ENCODE measurements around the gene MYH14. TPM values are rescaled to one million over a fixed set of nuclear protein-coding genes. Genes with fewer than 3 reads are reported as not detected.

MYH14 gene
- total RNA-seq (2021; fragmentation: NEBNext Ultra II Directional; extraction: Animal tissue kit (Norgen Biotek cat#: 25700)) = under 1 TPM in 1 of 6 experiments, not detected in 5; 0.09 TPM
- long read RNA-seq = 0 reads

DNA sequence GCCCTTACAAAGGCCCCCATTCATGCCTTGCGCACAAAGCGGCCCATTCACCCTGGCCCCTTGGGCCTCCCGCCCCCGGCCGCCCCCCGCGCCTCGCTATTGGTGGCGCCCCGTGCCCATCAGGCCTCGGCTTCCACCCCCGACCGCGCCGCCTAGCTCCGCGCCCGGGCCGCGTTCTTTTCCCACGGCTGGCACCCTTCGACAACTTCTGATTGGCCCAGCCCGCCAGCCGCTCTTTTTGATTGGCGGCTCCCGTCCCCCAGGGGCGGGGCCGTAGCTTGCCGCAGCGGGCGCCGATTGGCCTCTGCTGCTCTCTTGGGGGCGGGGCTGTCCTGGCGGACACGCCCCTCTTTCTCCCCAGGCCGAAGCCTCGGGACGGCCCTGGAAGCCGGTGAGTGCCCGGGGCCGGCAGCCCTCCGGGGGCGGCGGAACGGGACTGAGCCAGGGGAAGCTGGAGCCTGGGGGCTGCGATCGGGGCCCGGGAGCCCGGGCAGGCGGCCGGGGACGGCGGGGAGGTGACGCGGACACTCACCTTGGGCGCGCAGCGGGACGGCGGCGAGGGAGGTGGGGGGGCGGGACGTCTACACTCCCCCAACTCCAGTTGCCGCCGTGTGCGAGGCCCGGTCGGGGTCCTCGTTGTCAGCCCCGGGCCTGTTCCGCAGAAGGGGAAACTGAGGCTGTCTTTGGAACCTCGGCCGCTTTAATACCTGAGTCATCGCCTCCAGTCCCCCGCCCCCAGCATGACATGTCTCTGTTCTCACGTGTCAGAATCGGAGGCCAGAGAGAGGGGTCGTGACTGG lies at the start of gene MYH14:
Gene MYH14, plus strand, starts transcription at position 342 of the 800 bp plus-strand sequence. CDS start 6,744 bp downstream, outside the sequence.
- Mint-ChIP-seq H3K27me3 (ENCODE audit: insufficient read depth) (peaks cover 15% of the 10 kb centered on the region), H3K27ac (no peak within 1 kb of the TSS), H3K4me3 (no peak within 1 kb of the TSS), H3K4me1 (ENCODE audit: low read depth) (no peaks in the 10 kb centered on the region), H3K9me3 (no peaks in the 10 kb centered on the region), H3K36me3 (ENCODE audit: low read depth) (no peaks in the 10 kb centered on the region)
- TF ChIP-seq, protein P1, sequence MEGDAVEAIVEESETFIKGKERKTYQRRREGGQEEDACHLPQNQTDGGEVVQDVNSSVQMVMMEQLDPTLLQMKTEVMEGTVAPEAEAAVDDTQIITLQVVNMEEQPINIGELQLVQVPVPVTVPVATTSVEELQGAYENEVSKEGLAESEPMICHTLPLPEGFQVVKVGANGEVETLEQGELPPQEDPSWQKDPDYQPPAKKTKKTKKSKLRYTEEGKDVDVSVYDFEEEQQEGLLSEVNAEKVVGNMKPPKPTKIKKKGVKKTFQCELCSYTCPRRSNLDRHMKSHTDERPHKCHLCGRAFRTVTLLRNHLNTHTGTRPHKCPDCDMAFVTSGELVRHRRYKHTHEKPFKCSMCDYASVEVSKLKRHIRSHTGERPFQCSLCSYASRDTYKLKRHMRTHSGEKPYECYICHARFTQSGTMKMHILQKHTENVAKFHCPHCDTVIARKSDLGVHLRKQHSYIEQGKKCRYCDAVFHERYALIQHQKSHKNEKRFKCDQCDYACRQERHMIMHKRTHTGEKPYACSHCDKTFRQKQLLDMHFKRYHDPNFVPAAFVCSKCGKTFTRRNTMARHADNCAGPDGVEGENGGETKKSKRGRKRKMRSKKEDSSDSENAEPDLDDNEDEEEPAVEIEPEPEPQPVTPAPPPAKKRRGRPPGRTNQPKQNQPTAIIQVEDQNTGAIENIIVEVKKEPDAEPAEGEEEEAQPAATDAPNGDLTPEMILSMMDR (IDR thresholded peaks at IDR 0.05) = no peak
- no peak for DNase-seq

GRCh38 chr19:50154529-50154928 lies 48.9 kb upstream of the MYH14 start:
- no peaks in the 10 kb centered on the region for H3K4me1 Mint-ChIP-seq (ENCODE audit: low read depth)
- H3K4me3 Mint-ChIP-seq = no peak overlapping the region
- TF ChIP-seq, protein P1 (IDR thresholded peaks at IDR 0.05) = no peak
- H3K9me3 Mint-ChIP-seq = peaks cover 9% of the 10 kb centered on the region; the same call in 1 of the 2 replicates
- no peak overlapping the region for H3K27ac Mint-ChIP-seq
- peaks cover 8% of the 10 kb centered on the region; the same call in 1 of the 2 replicates for H3K27me3 Mint-ChIP-seq (ENCODE audit: insufficient read depth)
- H3K36me3 Mint-ChIP-seq (ENCODE audit: low read depth) = no peaks in the 10 kb centered on the region
- no peak for DNase-seq

- TF ChIP-seq, protein P1 (IDR thresholded peaks at IDR 0.05) = peak; percentile 47
- Mint-ChIP-seq H3K4me1 (ENCODE audit: low read depth) (no peaks in the 10 kb centered on the region), H3K36me3 (ENCODE audit: low read depth) (no peaks in the 10 kb centered on the region), H3K27me3 (ENCODE audit: insufficient read depth) (peaks cover 9% of the 10 kb centered on the region), H3K9me3 (peaks cover 9% of the 10 kb centered on the region; the same call in 1 of the 2 replicates), H3K4me3 (no peak overlapping the region), H3K27ac (no peak overlapping the region)
- no peak for DNase-seq
Observed at GRCh38 chr19:50155520-50156109, 47.8 kb upstream of the MYH14 start.

DNA sequence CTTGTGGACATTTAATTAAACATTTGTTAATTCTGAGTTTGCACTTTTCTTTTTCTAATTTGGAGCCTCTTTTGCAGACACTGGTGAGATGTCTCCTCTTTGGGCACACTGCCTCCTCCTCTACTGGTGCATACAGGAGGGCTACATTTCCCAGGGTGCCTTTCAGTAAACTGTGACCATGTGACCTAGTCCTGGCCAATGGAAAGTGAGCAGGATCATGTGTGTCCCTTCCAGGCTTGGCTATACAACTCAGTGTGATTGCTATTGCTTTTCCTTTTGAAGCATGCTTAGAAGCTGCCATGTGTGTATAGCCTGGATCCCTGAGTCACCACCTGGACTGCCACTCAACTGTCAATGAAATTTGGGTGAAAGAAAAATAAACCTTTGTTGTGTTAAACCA lies 44.8 kb upstream of the MYH14 start:
- Mint-ChIP-seq H3K27ac (no peak overlapping the region), H3K27me3 (ENCODE audit: insufficient read depth) (peaks cover 4% of the 10 kb centered on the region; the same call in 1 of the 2 replicates), H3K9me3 (no peaks in the 10 kb centered on the region; the same call in 1 of the 2 replicates), H3K4me1 (ENCODE audit: low read depth) (no peaks in the 10 kb centered on the region), H3K36me3 (ENCODE audit: low read depth) (no peaks in the 10 kb centered on the region), H3K4me3 (no peak overlapping the region)
- TF ChIP-seq, protein P1 (IDR thresholded peaks at IDR 0.05) = no peak
- no peak for DNase-seq

- Mint-ChIP-seq H3K9me3 (no peaks in the 10 kb centered on the region; the same call in 1 of the 2 replicates), H3K4me3 (no peak overlapping the region), H3K4me1 (ENCODE audit: low read depth) (no peaks in the 10 kb centered on the region), H3K27ac (no peak overlapping the region), H3K27me3 (ENCODE audit: insufficient read depth) (peaks cover 4% of the 10 kb centered on the region; the same call in 1 of the 2 replicates), H3K36me3 (ENCODE audit: low read depth) (no peaks in the 10 kb centered on the region)
- TF ChIP-seq, protein P1 (IDR thresholded peaks at IDR 0.05) = no peak
- DNase-seq = no peak
Observed at GRCh38 chr19:50159078-50159477, 44.3 kb upstream of the MYH14 start.

All from HFFc6 (cell line).